Adrenal gland (tissue), 5 donors: ENCODE data around the gene MYO18B.

Experiments
- POLR2A ChIP-seq, 2 donors: fragments of 450-650 bp; IDR thresholded peaks; one replicate each; pipeline ENCODE4 v1.6.1; 2017; ENCODE audit warnings: antibody characterized with exemption in 2 of 2, mild to moderate bottlenecking in 2 of 2, moderate library complexity in 1 of 2
- TF ChIP-seq, protein P1 (sequence below), 6 experiments: fragments of 450-650 bp in 4 of 6; fragments of 200-600 bp in 2 of 6; sonication (generic) in 1 of 6; IDR thresholded peaks; 1 replicate in 5 of 6; 2 replicates in 1 of 6; pipeline versions ENCODE4 v1.5.1 to v1.8.0; 2016 to 2021; ENCODE audit warnings: antibody characterized with exemption in 6 of 6, mild to moderate bottlenecking in 2 of 6, moderate library complexity in 1 of 6
- donor health status: DM: no; HTN: no; CAD: no.

DNA sequence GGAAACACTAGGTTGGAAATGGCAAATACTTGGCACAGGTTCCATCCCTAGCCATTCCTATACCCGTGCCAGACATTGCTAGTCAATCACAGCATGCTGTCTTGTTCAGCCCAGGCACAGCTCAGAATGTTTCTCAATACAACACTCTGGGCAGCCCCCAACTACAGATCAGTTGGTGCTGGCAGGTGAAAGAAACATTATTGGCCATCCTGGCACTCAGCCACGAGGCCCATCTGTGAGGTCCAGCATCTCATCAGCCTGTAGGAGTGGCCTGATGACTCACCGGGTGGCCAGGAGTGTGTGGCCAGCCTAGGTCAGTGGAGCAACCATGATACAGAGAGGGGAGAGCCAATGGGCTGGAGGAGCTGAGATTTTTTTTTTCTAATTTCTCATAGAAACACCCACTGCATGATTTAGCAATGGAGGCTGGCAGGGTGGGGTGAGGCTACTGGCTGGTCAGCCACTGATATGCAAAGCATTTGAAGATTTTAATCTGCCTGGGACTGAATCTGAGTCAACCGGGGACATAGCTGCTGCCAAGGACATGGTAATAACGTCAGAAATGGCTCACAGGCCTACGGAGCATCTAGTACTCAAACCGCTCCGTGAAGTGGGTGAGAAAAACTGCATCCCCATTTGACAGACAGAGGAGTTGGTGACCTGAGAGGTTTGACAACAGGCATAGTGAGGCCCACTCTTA lies 5.4 kb downstream of the MYO18B start:
- peak in 1 of 2 donors; percentile 38 for TF ChIP-seq POLR2A (IDR thresholded peaks at IDR 0.05)
- TF ChIP-seq, protein P1, sequence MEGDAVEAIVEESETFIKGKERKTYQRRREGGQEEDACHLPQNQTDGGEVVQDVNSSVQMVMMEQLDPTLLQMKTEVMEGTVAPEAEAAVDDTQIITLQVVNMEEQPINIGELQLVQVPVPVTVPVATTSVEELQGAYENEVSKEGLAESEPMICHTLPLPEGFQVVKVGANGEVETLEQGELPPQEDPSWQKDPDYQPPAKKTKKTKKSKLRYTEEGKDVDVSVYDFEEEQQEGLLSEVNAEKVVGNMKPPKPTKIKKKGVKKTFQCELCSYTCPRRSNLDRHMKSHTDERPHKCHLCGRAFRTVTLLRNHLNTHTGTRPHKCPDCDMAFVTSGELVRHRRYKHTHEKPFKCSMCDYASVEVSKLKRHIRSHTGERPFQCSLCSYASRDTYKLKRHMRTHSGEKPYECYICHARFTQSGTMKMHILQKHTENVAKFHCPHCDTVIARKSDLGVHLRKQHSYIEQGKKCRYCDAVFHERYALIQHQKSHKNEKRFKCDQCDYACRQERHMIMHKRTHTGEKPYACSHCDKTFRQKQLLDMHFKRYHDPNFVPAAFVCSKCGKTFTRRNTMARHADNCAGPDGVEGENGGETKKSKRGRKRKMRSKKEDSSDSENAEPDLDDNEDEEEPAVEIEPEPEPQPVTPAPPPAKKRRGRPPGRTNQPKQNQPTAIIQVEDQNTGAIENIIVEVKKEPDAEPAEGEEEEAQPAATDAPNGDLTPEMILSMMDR (IDR thresholded peaks at IDR 0.05) = no peak
